Measurements from ENCODE around the gene PHF20. TPM values are rescaled to one million over a fixed set of nuclear protein-coding genes. Genes with fewer than 3 reads are reported as not detected.
"Not testable (repeated sequence)": the region's sequence is repeated elsewhere in the genome, so short reads cannot be mapped to it uniquely, and the experiment has no call there.

Gene PHF20
- total RNA-seq, 1 experiment from 2014 or later = 22.7 TPM

GRCh38 chr20:35838205-35838604, 66.4 kb downstream of the PHF20 start:
- no peak for DNase-seq (ENCODE audit: low read depth)

GRCh38 chr20:35839904-35840303, 68.1 kb downstream of the PHF20 start:
- no peak for DNase-seq (ENCODE audit: low read depth)

- no peak for DNase-seq (ENCODE audit: low read depth)
These were observed 68.6 kb downstream of the PHF20 start for GRCh38 chr20:35840421-35840820.

- DNase-seq (ENCODE audit: low read depth) = no peak
These were observed 70.5 kb downstream of the PHF20 start for GRCh38 chr20:35842361-35842760.

- not testable (repeated sequence) for DNase-seq (ENCODE audit: low read depth)
These were observed 72.1 kb downstream of the PHF20 start for GRCh38 chr20:35843894-35844293.

GRCh38 chr20:35845561-35845960, 73.7 kb downstream of the PHF20 start:
- peak; percentile 33 for DNase-seq (ENCODE audit: low read depth)

- peak; percentile 43 for DNase-seq (ENCODE audit: low read depth)
These were observed 77.9 kb downstream of the PHF20 start for GRCh38 chr20:35849706-35850105.

- not testable (repeated sequence) for DNase-seq (ENCODE audit: low read depth)
These were observed 79.8 kb downstream of the PHF20 start for GRCh38 chr20:35851659-35852058.

GRCh38 chr20:35854713-35855348, 83.0 kb downstream of the PHF20 start:
- DNase-seq (ENCODE audit: low read depth) = no peak

- not testable (repeated sequence) for DNase-seq (ENCODE audit: low read depth)
These were observed 83.8 kb downstream of the PHF20 start for GRCh38 chr20:35855641-35856040.

GRCh38 chr20:35856866-35857265, 85.1 kb downstream of the PHF20 start:
- no peak for DNase-seq (ENCODE audit: low read depth)

- DNase-seq (ENCODE audit: low read depth) = no peak
These were observed 94.8 kb downstream of the PHF20 start for GRCh38 chr20:35866418-35867202.

- DNase-seq (ENCODE audit: low read depth) = peak; percentile 71
These were observed 98.9 kb downstream of the PHF20 start for GRCh38 chr20:35870541-35871258.

GRCh38 chr20:35871259-35871771, 99.5 kb downstream of the PHF20 start:
- DNase-seq (ENCODE audit: low read depth) = peak; percentile 56

- no peak for DNase-seq (ENCODE audit: low read depth)
These were observed 104.2 kb downstream of the PHF20 start for GRCh38 chr20:35876033-35876320.

GRCh38 chr20:35877611-35878010, 105.8 kb downstream of the PHF20 start:
- no peak for DNase-seq (ENCODE audit: low read depth)

GRCh38 chr20:35878113-35878625, 106.4 kb downstream of the PHF20 start:
- no peak for DNase-seq (ENCODE audit: low read depth)

- DNase-seq (ENCODE audit: low read depth) = no peak
These were observed 109.9 kb downstream of the PHF20 start for GRCh38 chr20:35881676-35882075.

- DNase-seq (ENCODE audit: low read depth) = not testable (repeated sequence)
These were observed 110.8 kb downstream of the PHF20 start for GRCh38 chr20:35882427-35883161.

- DNase-seq (ENCODE audit: low read depth) = no peak
These were observed 111.5 kb downstream of the PHF20 start for GRCh38 chr20:35883336-35883777.

GRCh38 chr20:35883778-35884540, 112.1 kb downstream of the PHF20 start:
- DNase-seq (ENCODE audit: low read depth) = peak; percentile 98
